ENCODE results near the gene AGPAT3.

GRCh38 chr21:44002511-44002910 is 137.5 kb downstream of the AGPAT3 start:
- TF ChIP-seq EZH2 (IDR thresholded peaks at IDR 0.05; ENCODE audit: borderline replicate concordance, low read depth, low read length, severe bottlenecking) (no peak), CTCF (IDR thresholded peaks at IDR 0.05; ENCODE audit: extremely low read depth in 1 of 2, insufficient read depth in 1 of 2, low read depth in 1 of 2, low read length in 2 of 2) (no peak), JUN (IDR thresholded peaks at IDR 0.05; ENCODE audit: borderline replicate concordance, insufficient read depth, insufficient read length, low read depth) (no peak), POLR2A (IDR thresholded peaks at IDR 0.05; ENCODE audit: low read depth, low read length) (no peak), POLR2AphosphoS5 (IDR thresholded peaks at IDR 0.05; ENCODE audit: insufficient read depth, low read depth, low read length) (no peak), MYC (IDR thresholded peaks at IDR 0.05; ENCODE audit: low read depth, low read length) (no peak), GATA2 (IDR thresholded peaks at IDR 0.05; ENCODE audit: insufficient read depth, insufficient read length, low read depth, low read length) (no peak)
